HepG2 (cell line): ENCODE measurements around the gene TLK1. TPM values are rescaled to one million over a fixed set of nuclear protein-coding genes. Genes with fewer than 3 reads are reported as not detected.

Experiments used
- ARHGAP35 ChIP-seq: sonication (generic); formaldehyde crosslinking; IDR thresholded peaks from 2 replicates; pipeline ENCODE4 v1.9.0; 2022; ENCODE audit warnings: mild to moderate bottlenecking, inconsistent platforms, moderate library complexity, missing genetic modification reagents, borderline replicate concordance
- GPN1 ChIP-seq: sonication (generic); formaldehyde crosslinking; IDR thresholded peaks from 2 replicates; pipeline ENCODE4 v1.5.1; 2020; ENCODE audit warnings: missing genetic modification reagents, borderline replicate concordance
- MLLT10 ChIP-seq: sonication (generic); formaldehyde crosslinking; IDR thresholded peaks from 2 replicates; pipeline ENCODE4 v1.4.0; 2020; ENCODE audit warnings: missing genetic modification reagents
- STAG1 ChIP-seq: sonication (generic); formaldehyde crosslinking; IDR thresholded peaks from 2 replicates; pipeline ENCODE4 v1.4.0; 2020; ENCODE audit warnings: missing genetic modification reagents
- TARDBP ChIP-seq: sonication (generic); formaldehyde crosslinking; IDR thresholded peaks from 2 replicates; pipeline ENCODE4 v1.8.0; 2022; ENCODE audit warnings: mild to moderate bottlenecking, missing genetic modification reagents
- TP53 ChIP-seq: sonication (generic); formaldehyde crosslinking; conservative IDR thresholded peaks from 2 replicates; pipeline ENCODE4 v1.4.0; 2020; ENCODE audit warnings: missing genetic modification reagents
- ZNF343 ChIP-seq: sonication (generic); formaldehyde crosslinking; IDR thresholded peaks from 2 replicates; pipeline ENCODE4 v1.4.0; 2020; ENCODE audit warnings: mild to moderate bottlenecking, missing genetic modification reagents
- ZNF431 ChIP-seq: sonication (generic); formaldehyde crosslinking; IDR thresholded peaks from 2 replicates; pipeline ENCODE4 v1.9.0; 2022; ENCODE audit warnings: missing genetic modification reagents, low read depth, mild to moderate bottlenecking, borderline replicate concordance
- ZNF563 ChIP-seq: sonication (generic); formaldehyde crosslinking; IDR thresholded peaks from 2 replicates; pipeline ENCODE4 v1.8.0; 2022; ENCODE audit warnings: mild to moderate bottlenecking, moderate library complexity, missing genetic modification reagents
- ZNF564 ChIP-seq: sonication (generic); formaldehyde crosslinking; IDR thresholded peaks from 2 replicates; pipeline ENCODE4 v1.8.1; 2023; ENCODE audit warnings: mild to moderate bottlenecking, missing genetic modification reagents
- ZNF713 ChIP-seq: sonication (generic); formaldehyde crosslinking; IDR thresholded peaks from 2 replicates; pipeline ENCODE4 v1.4.0; 2020; ENCODE audit warnings: mild to moderate bottlenecking, missing genetic modification reagents
- ZNF782 ChIP-seq: sonication (generic); formaldehyde crosslinking; IDR thresholded peaks from 2 replicates; pipeline ENCODE4 v1.4.0; 2020; ENCODE audit warnings: missing genetic modification reagents, mild to moderate bottlenecking, borderline replicate concordance
- ZSCAN31 ChIP-seq: sonication (generic); formaldehyde crosslinking; IDR thresholded peaks from 2 replicates; pipeline ENCODE4 v1.5.0; 2020; ENCODE audit warnings: low read depth, mild to moderate bottlenecking, missing genetic modification reagents
- polyA plus RNA-seq, 8 experiments: library from polyadenylated mRNA; depleted of rRNA in 3 of 8; stranded (reverse) in 7 of 8; unstranded in 1 of 8; fragments of >200 nt; fragmentation: Illumina TruSeq in 4 of 8; extraction: Trizol in 4 of 8; gene quantifications; 2 replicates each; pipeline versions ENCODE4 v1.2.1 to v1.2.3, GENCODE V29; 2011 to 2016; ENCODE audit warnings: low read depth in 4 of 8, missing spikeins in 1 of 8, mixed read lengths in 1 of 8; ENCODE audit not compliant: insufficient read depth in 1 of 8
- total RNA-seq, 5 experiments: library from RNA; depleted of rRNA; stranded (reverse); fragments of >200 nt; fragmentation: Illumina TruSeq; extraction: Trizol; gene quantifications; 2 replicates each; pipeline ENCODE4 v1.2.3, GENCODE V29; 2016; ENCODE audit warnings: low read depth in 1 of 5
- TF ChIP-seq, protein P1 (sequence below): sonication (generic); formaldehyde crosslinking; conservative IDR thresholded peaks from 2 replicates; pipeline ENCODE4 v1.4.0; 2020; ENCODE audit warnings: missing genetic modification reagents
- TF ChIP-seq, protein P2 (sequence below): sonication (generic); formaldehyde crosslinking; IDR thresholded peaks from 2 replicates; pipeline ENCODE4 v1.4.0; 2020; ENCODE audit warnings: missing genetic modification reagents
- TF ChIP-seq, protein P3 (sequence below): sonication (generic); formaldehyde crosslinking; IDR thresholded peaks from 2 replicates; pipeline ENCODE4 v1.4.0; 2020; ENCODE audit warnings: missing genetic modification reagents, mild to moderate bottlenecking, borderline replicate concordance
- TF ChIP-seq, protein P4 (sequence below): sonication (generic); formaldehyde crosslinking; IDR thresholded peaks from 2 replicates; pipeline ENCODE4 v1.4.0; 2020; ENCODE audit warnings: missing genetic modification reagents
- TF ChIP-seq, protein P5 (sequence below): sonication (generic); formaldehyde crosslinking; IDR thresholded peaks from 2 replicates; pipeline ENCODE4 v1.4.0; 2020; ENCODE audit warnings: missing genetic modification reagents, borderline replicate concordance

TLK1 gene
- total and polyA plus RNA-seq, 2 of the 13 experiments (the other 11 are each of a cell fraction or from before 2014, with no cell fraction given) = 16.8 to 28.7 TPM

DNA sequence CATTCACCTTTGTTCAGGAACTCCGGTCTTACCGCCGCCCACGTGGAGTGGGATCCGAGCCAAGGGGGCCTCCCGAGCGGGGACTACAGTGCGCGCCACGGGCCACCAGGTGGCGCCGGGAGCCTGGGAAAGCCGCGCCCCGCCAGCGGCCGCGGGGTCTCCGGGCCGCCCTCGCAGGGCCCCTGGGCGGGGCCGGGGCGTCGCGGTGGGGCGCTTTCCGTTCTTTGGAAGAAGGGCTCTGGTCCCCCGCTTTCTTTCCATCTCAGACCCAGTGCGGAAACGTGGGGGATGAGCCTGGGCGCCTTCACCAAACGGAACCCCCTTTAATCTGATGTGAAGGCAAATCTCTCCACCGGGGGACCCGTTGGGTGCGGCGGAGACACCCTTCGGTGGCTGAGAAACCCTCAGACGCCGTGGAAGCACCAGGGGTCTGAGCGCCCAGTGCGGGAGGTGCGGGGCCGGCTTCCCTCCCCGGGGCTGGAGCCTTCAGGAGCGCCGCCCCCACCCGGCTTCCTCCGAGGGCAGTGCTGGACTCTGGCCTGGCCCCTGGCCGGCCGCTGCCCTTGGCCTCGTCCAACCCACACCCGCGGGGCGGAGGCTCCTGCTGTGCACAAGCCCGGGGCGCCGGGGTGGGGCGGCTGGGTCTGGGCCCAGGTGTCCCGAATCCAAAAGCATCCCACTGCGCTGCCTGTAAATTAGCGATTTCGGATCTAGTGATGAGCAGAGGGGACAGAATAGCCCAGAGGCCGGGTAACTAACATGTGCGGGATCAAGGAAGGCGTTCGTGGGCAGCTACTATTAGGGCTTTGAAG lies 187.0 kb downstream of the TLK1 start (continued):
- TF ChIP-seq, protein P1, sequence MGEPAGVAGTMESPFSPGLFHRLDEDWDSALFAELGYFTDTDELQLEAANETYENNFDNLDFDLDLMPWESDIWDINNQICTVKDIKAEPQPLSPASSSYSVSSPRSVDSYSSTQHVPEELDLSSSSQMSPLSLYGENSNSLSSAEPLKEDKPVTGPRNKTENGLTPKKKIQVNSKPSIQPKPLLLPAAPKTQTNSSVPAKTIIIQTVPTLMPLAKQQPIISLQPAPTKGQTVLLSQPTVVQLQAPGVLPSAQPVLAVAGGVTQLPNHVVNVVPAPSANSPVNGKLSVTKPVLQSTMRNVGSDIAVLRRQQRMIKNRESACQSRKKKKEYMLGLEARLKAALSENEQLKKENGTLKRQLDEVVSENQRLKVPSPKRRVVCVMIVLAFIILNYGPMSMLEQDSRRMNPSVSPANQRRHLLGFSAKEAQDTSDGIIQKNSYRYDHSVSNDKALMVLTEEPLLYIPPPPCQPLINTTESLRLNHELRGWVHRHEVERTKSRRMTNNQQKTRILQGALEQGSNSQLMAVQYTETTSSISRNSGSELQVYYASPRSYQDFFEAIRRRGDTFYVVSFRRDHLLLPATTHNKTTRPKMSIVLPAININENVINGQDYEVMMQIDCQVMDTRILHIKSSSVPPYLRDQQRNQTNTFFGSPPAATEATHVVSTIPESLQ = 0 out of 2 replicates have a peak, but pooled peaks have one; percentile 34
- peak; percentile 36; the same call in 1 of the 2 replicates for TF ChIP-seq TP53 (CRISPR knock-in tag)
- no peak for TF ChIP-seq GPN1 (CRISPR knock-in tag)
- TF ChIP-seq ZNF343 (CRISPR knock-in tag) = peak; percentile 94
- TF ChIP-seq MLLT10 (CRISPR knock-in tag) = no peak
- peak; percentile 64; the same call in 1 of the 2 replicates for TF ChIP-seq ZNF782 (CRISPR knock-in tag)
- TF ChIP-seq ZNF564 (CRISPR knock-in tag) = no peak; the same call in 1 of the 2 replicates
- peak; percentile 87 for TF ChIP-seq ZNF563
- peak; percentile 67 for TF ChIP-seq ZNF431 (CRISPR knock-in tag)
- TF ChIP-seq ZSCAN31 (CRISPR knock-in tag) = peak; percentile 87
- TF ChIP-seq, protein P2, sequence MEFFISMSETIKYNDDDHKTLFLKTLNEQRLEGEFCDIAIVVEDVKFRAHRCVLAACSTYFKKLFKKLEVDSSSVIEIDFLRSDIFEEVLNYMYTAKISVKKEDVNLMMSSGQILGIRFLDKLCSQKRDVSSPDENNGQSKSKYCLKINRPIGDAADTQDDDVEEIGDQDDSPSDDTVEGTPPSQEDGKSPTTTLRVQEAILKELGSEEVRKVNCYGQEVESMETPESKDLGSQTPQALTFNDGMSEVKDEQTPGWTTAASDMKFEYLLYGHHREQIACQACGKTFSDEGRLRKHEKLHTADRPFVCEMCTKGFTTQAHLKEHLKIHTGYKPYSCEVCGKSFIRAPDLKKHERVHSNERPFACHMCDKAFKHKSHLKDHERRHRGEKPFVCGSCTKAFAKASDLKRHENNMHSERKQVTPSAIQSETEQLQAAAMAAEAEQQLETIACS (CRISPR knock-in tag) = peak; percentile 46; the same call in 1 of the 2 replicates
- TF ChIP-seq, protein P3, sequence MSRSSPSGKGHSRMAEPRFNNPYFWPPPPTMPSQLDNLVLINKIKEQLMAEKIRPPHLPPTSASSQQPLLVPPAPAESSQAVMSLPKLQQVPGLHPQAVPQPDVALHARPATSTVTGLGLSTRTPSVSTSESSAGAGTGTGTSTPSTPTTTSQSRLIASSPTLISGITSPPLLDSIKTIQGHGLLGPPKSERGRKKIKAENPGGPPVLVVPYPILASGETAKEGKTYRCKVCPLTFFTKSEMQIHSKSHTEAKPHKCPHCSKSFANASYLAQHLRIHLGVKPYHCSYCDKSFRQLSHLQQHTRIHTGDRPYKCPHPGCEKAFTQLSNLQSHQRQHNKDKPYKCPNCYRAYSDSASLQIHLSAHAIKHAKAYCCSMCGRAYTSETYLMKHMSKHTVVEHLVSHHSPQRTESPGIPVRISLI (CRISPR knock-in tag) = 0 out of 2 replicates have a peak, but pooled peaks have one; percentile 29
- TF ChIP-seq, protein P4, sequence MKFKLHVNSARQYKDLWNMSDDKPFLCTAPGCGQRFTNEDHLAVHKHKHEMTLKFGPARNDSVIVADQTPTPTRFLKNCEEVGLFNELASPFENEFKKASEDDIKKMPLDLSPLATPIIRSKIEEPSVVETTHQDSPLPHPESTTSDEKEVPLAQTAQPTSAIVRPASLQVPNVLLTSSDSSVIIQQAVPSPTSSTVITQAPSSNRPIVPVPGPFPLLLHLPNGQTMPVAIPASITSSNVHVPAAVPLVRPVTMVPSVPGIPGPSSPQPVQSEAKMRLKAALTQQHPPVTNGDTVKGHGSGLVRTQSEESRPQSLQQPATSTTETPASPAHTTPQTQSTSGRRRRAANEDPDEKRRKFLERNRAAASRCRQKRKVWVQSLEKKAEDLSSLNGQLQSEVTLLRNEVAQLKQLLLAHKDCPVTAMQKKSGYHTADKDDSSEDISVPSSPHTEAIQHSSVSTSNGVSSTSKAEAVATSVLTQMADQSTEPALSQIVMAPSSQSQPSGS (CRISPR knock-in tag) = peak; percentile 38; the same call in 1 of the 2 replicates
- TF ChIP-seq TARDBP (CRISPR knock-in tag) = peak; percentile 17; the same call in 1 of the 2 replicates
- TF ChIP-seq ARHGAP35 = peak; percentile 46
- no peak for TF ChIP-seq ZNF713 (CRISPR knock-in tag)
- TF ChIP-seq, protein P5, sequence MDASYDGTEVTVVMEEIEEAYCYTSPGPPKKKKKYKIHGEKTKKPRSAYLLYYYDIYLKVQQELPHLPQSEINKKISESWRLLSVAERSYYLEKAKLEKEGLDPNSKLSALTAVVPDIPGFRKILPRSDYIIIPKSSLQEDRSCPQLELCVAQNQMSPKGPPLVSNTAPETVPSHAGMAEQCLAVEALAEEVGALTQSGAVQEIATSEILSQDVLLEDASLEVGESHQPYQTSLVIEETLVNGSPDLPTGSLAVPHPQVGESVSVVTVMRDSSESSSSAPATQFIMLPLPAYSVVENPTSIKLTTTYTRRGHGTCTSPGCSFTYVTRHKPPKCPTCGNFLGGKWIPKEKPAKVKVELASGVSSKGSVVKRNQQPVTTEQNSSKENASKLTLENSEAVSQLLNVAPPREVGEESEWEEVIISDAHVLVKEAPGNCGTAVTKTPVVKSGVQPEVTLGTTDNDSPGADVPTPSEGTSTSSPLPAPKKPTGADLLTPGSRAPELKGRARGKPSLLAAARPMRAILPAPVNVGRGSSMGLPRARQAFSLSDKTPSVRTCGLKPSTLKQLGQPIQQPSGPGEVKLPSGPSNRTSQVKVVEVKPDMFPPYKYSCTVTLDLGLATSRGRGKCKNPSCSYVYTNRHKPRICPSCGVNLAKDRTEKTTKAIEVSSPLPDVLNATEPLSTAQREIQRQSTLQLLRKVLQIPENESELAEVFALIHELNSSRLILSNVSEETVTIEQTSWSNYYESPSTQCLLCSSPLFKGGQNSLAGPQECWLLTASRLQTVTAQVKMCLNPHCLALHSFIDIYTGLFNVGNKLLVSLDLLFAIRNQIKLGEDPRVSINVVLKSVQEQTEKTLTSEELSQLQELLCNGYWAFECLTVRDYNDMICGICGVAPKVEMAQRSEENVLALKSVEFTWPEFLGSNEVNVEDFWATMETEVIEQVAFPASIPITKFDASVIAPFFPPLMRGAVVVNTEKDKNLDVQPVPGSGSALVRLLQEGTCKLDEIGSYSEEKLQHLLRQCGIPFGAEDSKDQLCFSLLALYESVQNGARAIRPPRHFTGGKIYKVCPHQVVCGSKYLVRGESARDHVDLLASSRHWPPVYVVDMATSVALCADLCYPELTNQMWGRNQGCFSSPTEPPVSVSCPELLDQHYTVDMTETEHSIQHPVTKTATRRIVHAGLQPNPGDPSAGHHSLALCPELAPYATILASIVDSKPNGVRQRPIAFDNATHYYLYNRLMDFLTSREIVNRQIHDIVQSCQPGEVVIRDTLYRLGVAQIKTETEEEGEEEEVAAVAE (CRISPR knock-in tag) = peak; percentile 17; the same call in 1 of the 2 replicates
- TF ChIP-seq STAG1 (CRISPR knock-in tag) = peak; percentile 94
